Stimulated activated CD4-positive, alpha-beta T cell treated with anti-CD3 and anti-CD28 coated beads, Interleukin-4, amount 100 ng/mL, for 1 hour (primary cell): Measurements from ENCODE around the gene BST2.

ENCODE experiments used
- DNase-seq: peaks from one replicate; pipeline ENCODE4 v3.0.0-alpha.2; 2020

BST2 gene, protein sequence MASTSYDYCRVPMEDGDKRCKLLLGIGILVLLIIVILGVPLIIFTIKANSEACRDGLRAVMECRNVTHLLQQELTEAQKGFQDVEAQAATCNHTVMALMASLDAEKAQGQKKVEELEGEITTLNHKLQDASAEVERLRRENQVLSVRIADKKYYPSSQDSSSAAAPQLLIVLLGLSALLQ

GRCh38 chr19:17405250-17406045 lies at the start of gene BST2:
TSS of gene BST2 (minus strand) at chr19:17405630. CDS start at chr19:17405575, 55 bp downstream.
- peak; percentile 32 for DNase-seq

DNA sequence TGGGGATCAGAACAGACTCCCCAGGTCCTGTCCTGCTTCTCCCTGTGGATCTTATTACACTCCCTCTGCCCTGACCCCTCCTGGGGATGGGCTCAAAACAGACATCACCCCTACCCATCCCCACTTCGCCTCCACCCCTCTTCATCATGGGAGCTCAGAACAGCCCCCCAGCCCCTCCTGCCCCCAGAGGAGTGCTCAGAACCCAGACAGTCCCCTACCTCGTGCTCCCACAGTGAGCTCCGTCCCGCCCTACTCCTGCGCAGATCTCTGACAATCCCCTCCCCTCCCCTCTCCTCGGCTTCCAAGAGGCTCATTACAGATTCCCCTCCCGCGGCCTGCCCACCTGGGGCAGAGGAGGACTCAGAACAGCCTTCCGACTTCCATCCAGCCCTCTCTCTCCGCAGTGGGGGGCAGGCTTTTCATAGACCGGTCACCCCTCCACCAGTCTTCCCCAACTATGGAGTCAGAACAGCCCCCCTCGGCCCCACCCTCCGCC lies 49.2 kb upstream of the BST2 start:
- DNase-seq = no peak

GRCh38 chr19:17451820-17452219 lies 46.4 kb upstream of the BST2 start:
- DNase-seq = no peak

GRCh38 chr19:17450264-17451075 lies 45.0 kb upstream of the BST2 start:
- DNase-seq = peak; percentile 45

DNA sequence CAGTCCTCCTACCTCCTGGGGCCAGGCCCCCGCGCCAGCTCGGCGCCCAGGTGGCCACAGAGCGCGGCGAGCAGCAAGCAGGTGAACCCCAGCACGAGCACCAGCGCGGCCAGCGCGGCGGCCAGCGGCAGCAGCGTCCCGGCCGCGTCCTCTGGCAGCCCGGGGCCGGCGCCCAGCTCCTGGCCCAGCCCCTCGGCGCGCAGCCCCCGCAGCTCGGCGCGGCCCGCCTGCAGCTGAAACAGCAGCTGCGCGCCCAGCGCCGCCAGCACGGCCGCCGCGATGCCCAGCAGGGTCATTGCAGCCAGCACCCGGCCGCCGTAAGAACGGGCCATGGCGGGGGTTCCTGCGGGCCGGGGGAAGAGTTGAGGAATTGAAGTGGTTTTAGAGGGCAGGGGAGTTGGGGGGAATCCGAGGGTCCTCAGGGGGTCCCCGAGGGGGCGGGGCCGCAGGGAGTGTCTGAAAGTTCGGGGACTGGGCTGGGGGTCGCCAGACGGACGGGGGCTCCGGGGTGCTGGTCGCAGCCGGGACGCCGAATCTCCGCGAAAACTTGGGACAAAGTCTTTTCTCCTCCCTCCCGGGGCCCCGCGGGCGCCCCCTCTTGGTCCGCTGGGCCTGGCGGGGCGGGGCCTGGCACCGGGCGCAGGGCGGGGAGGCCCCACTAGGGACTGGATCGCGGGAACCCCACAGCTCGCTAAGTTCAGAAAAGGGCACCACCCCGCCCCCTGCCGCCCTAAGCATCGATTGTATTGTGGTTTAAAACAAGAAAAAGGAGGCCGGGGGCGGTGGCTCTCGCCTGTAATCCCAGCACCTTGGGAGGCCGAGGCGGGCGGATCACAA lies 42.9 kb upstream of the BST2 start, which contains the start of gene TMEM221:
TMEM221 (minus strand) TSS at position 538 of the 837 bp plus-strand sequence; CDS start at position 332, 206 bp downstream.
- DNase-seq = peak; percentile 57

DNA sequence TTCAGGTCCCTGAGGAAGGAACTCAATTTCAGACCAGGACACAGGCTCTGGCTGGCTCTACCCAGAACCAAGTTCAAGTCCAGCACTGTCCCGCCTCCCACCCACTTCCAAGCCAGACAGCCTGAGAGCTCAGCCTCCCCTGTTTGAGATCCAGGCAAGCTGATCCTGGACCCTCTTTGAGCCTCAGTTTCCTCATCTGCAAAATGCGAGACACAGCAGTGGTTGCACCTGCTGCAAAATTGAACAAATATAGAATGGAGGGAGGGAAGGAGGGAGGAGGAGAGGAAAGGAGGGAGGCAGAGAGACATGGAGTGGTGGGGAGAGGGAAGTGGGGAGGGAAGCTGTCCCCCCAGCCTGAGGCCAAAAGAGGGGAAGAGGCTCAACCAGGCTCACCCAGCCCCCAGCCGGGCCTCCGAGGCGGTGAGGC lies 42.3 kb upstream of the BST2 start:
- DNase-seq = no peak

DNA sequence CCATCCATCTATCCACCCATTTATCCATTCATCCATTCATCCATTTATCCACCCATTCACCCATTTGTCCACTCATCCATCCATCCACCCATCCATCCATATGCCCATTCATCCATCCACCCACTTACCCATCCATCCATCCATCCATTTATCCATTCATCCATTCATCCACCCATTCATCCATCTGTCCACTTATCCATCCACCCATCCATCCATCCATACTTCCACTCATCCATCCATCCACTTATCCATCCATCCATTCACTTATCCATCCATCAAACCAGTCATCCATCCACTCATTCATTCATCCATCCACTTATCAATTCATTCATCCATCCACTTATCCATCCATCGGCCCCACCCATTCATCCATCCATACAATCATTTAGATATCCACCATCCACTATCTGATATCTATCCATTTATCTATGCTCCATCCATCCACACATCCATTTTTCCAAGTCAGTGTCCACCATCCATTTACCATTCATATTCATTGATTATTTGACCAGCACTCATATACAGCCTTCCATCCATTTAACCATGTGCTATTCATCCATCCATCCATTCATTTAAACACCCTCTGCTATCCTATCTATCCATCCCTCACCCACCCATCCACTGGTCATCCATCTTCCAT lies 40.2 kb upstream of the BST2 start:
- no peak for DNase-seq

DNA sequence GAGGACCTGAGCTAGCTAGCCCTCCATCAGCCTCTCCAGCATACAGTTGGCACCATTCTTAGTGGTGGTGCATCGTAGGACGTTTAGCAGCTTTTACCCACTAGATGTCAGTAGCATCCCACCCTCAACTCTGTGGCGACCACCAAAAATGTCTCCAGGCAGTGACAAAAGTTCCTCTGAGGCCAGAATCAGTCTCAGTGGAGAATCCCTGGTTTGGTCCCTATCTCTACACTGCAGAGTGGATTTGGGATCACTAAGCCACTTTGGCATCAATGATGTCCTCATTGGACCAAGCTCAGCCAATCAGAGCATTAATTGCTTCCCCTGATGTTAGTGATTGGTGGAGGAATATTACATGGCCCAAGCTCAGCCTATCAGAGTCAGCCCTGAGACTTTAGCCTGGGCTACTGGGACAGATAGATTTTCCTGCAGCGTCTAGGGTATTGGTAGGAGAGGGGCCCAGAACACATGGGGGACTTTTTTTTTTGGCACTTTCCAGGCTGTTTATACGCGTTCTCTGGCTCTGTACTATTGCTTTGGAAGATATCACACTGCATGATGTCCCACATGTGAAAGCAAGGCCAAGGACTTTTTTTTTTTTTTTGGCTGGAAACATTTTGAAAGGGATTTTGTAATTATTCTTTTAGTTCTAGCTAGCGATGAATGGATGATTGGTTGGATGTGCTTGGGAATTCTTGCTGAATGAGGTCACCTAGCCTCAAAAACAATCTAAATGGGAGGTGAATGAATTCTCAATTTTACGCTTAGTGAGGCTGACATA lies 36.0 kb upstream of the BST2 start:
- no peak for DNase-seq

DNA sequence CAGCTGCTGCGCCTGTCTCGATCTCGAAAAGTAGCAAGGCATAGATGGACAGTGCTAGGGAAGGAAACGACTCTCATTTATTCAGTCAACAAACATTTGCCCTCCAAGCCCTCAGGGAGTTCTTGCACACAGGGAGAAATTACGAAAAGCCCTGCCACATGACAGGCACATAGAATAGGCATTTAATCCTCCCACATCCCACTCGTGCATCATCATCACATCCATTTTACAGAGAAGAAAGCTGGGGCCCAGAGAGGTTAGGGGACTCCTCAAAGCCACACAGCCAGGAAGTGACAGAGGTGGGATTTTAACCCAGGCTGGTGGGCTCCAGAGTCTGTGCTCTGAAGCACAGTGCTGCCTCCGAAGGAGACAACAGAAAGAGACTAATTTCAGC lies 31.4 kb upstream of the BST2 start:
- DNase-seq = no peak

DNA sequence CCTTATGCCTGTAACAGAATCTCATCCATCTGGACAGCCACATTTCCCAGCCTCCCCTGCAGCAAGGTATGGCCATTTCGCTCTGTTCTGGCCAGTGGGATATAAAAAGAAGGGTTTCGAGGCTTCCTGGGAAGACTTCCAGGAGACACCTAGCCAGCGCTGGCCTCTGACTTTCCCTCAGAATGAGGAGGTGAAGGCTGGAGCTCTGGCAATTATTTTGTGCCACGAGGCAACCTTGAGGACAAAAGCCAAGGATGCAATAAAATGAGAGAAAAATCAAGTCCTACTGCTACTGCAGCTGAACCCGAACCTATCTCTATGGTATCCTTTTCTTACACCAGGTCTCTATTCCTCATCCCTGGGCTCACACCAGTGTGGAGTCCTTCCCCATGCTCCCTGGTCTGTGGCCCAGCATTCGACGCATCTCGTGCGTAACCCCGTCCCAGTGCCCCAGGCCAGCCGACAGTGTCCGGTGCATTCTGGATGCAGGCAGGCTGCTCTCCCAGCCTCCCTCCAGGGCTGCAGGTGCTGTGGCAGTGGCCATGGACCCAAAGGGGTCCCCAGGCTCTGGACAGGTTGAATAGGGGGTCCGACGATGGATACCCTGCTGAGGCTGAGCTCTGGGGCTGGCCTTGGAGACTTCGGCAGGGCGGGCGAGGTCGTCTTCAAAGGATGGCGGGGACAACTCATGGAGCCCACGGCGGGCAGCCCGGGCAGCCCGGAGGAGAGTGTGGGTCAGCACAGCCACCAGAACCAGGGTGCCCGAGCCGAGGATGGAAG lies 30.9 kb upstream of the BST2 start:
- DNase-seq = no peak

GRCh38 chr19:17435218-17435617 lies 29.8 kb upstream of the BST2 start:
- no peak for DNase-seq

GRCh38 chr19:17431417-17431816 lies 26.0 kb upstream of the BST2 start:
- DNase-seq = no peak

DNA sequence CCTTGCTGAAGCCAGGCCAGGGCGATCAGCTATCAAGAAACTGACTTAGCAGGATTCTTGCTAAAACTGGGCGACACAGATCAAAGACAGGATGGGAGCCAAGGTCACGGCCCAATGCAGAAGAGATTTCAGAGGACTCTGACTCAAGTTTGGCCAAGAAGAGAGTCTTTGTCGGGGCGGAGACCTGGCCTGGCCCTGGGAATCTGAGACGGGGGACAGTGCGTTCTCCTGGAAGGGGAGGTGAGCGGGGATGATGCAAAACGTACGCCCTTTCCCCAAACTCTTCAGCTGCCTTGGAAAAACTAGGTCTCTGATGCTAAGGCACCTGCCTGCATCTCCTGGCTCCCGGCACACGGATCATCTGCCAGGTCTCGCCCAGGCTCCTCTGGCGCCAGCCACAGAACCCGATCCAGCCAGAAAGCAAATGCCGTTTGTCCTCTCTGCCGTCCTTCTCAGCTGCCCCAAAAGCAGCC lies 24.2 kb upstream of the BST2 start:
- DNase-seq = no peak

- DNase-seq = no peak
Measured at GRCh38 chr19:17424743-17425365, 19.4 kb upstream of the BST2 start.

DNA sequence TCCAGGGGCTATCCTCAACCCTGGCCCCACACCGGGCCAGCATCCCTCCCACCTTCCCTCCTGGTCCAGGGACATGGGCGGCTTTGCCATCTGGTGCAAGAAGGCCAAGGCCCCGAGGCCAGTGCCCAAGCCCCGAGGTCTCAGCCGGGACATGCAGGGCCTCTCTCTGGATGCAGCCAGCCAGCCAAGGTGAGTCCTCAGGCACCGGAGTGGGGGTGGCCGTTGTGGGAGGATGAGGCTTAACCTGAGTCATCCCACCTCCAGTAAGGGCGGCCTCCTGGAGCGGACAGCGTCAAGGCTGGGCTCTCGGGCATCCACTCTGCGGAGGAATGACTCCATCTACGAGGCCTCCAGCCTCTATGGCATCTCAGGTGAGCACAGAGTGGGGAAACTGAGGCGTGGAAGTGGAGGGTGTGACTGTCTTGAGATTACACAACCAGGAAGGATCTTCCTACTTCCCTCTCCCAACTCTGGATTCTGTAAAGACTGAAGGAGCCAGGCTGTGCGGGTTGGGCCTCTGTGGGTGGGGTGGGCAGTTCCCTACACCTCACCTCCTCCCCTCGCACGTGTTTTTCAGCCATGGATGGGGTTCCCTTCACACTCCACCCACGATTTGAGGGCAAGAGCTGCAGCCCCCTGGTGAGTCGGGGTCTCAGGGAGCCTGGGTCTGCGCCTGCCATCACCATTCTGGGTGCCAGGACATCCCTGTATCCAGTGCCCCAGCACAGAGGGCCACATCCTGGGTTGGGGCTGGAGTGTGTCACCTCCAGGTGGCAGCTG lies 18.2 kb upstream of the BST2 start:
- DNase-seq = no peak

- DNase-seq = no peak
Measured at GRCh38 chr19:17421942-17422341, 16.5 kb upstream of the BST2 start.

- DNase-seq = peak; percentile 31
Measured at GRCh38 chr19:17420475-17420924, 15.1 kb upstream of the BST2 start.

- peak; percentile 95 for DNase-seq
Measured at GRCh38 chr19:17419621-17420474, 14.4 kb upstream of the BST2 start, which contains the start of gene MVB12A. TSS of gene MVB12A (plus strand) at chr19:17420047. CDS start at chr19:17420136, 89 bp downstream.
